Motor neuron (in vitro differentiated cells): ENCODE measurements around the gene SDSL. TPM values are rescaled to one million over a fixed set of nuclear protein-coding genes. Genes with fewer than 3 reads are reported as not detected.
A peak's percentile ranks its signal among the peaks of the same experiment; 100 is the strongest.

ENCODE experiments used
- ATAC-seq, 8 experiments: fragments of 200-7000 bp; cut with Tn5 transposase; replicated peaks in 6 of 8; 2 replicates each; pipeline ENCODE4 v1.8.0; 2021; ENCODE audit warnings: mild to moderate bottlenecking in 8 of 8, moderate library complexity in 8 of 8
- H3K27ac ChIP-seq, 2 donors: fragments of 250-450 bp; sonication (Bioruptor Pico); 2 replicates each; pipeline ENCODE4 v1.9.0; 2021; ENCODE audit warnings: antibody characterized with exemption in 2 of 2, mild to moderate bottlenecking in 2 of 2, moderate library complexity in 1 of 2
- H3K4me1 ChIP-seq, 2 donors: fragments of 250-450 bp; sonication (Bioruptor Pico); replicated peaks in 1 of 2; 2 replicates each; pipeline ENCODE4 v1.6.1; 2021; ENCODE audit warnings: antibody characterized with exemption in 2 of 2, mild to moderate bottlenecking in 2 of 2, moderate library complexity in 1 of 2
- H3K4me3 ChIP-seq, 5 donors: fragments of 250-450 bp; sonication (Bioruptor Pico); 2 replicates each; pipeline ENCODE4 v1.9.0; 2021; ENCODE audit warnings: antibody characterized with exemption in 5 of 5, mild to moderate bottlenecking in 5 of 5, moderate library complexity in 4 of 5
- WGBS, 10 experiments: fragments of 450-650 bp; shearing (Covaris generic); methylation state at CpG; one replicate each; pipeline ENCODE4 v1.0.0; 2022; 5-methylcytosine and 5-hydroxymethylcytosine counted together
- in situ Hi-C, 9 experiments: fragments of 400-800 bp; cut with MboI; loops; one replicate each; pipeline ENCODE4 v1.15.0; 2021; ENCODE audit warnings: low sequenced_read_pairs in 9 of 9, low pct_unique_long_range_greater_than_20kb in 2 of 9; ENCODE audit not compliant: unreplicated experiment in 9 of 9
- total RNA-seq, 8 experiments: library from RNA; unstranded; fragments of 300-600 nt; gene quantifications; 2 replicates each; pipeline versions ENCODE4 v1.2.3 to v1.2.4, GENCODE V29; 2022

Gene SDSL
- total RNA-seq, 8 experiments from 2014 or later = 6.9 to 26.3 (median 13.0) TPM

- no peak overlapping the region for H3K27ac ChIP-seq
- no peak for ATAC-seq
- 0 to 100% (median 91%) methylated on average over 1 of the region's 2 CpGs; no CpG with 5 or more reads in 3 of the 10 experiments for WGBS, 10 experiments
- in situ Hi-C loops = loop anchor here in 2 of 9 experiments (10.0 to 25.0 kb wide), 2 partner anchors 456 to 463 kb away; no protein-coding TSS in a partner anchor
- no peak overlapping the region for H3K4me3 ChIP-seq
- H3K4me1 ChIP-seq = no peaks in the 10 kb centered on the region
These were observed 27.1 kb downstream of the SDSL start for GRCh38 chr12:113449299-113449698.

GRCh38 chr12:113449839-113450238, 27.7 kb downstream of the SDSL start:
- H3K4me1 ChIP-seq = no peaks in the 10 kb centered on the region
- no peak overlapping the region for H3K4me3 ChIP-seq
- WGBS, 10 experiments = 86 to 100% (median 88%) methylated on average over 1 of the region's 1 CpG; no CpG with 5 or more reads in 7 of the 10 experiments
- in situ Hi-C loops = loop anchor here in 7 of 9 experiments (10.0 to 25.0 kb wide), 2 partner anchors 455 to 462 kb away; no protein-coding TSS in a partner anchor
- ATAC-seq = no peak
- H3K27ac ChIP-seq = no peak overlapping the region

GRCh38 chr12:113452458-113452857, 30.3 kb downstream of the SDSL start:
- no peak for ATAC-seq

GRCh38 chr12:113453330-113453729, 31.1 kb downstream of the SDSL start:
- Histone ChIP-seq H3K4me3 (no peak overlapping the region), H3K27ac (no peak overlapping the region), H3K4me1 (peaks cover 0 to 12% of the 10 kb centered on the region in 2 donors)
- ATAC-seq = no peak
- WGBS, 10 experiments = 0 to 53% (median 23%) methylated on average over 1 to 5 of the region's 6 CpGs; no CpG with 5 or more reads in 3 of the 10 experiments
- in situ Hi-C loops = loop anchor here in 5 of 9 experiments (25.0 kb wide), 1 partner anchor 459 kb away; no protein-coding TSS in a partner anchor

More at GRCh38 chr12:113452458-113452857, 30.3 kb downstream of the SDSL start:
- Histone ChIP-seq H3K4me3 (no peak overlapping the region), H3K4me1 (peaks cover 0 to 8% of the 10 kb centered on the region in 2 donors), H3K27ac (no peak overlapping the region)
- 25 to 100% (median 100%) methylated on average over 1 to 2 of the region's 2 CpGs; no CpG with 5 or more reads in 5 of the 10 experiments for WGBS, 10 experiments
- in situ Hi-C loops = loop anchor here in 5 of 9 experiments (25.0 kb wide), 1 partner anchor 460 kb away; no protein-coding TSS in a partner anchor

- ATAC-seq = no peak
- Histone ChIP-seq H3K27ac (no peak overlapping the region), H3K4me1 (peaks cover 0 to 12% of the 10 kb centered on the region in 2 donors), H3K4me3 (no peak overlapping the region)
- in situ Hi-C loops = loop anchor here in 5 of 9 experiments (25.0 kb wide), 1 partner anchor 456 kb away; no protein-coding TSS in a partner anchor
- WGBS, 10 experiments = 46 to 100% (median 87%) methylated on average over 1 to 2 of the region's 2 CpGs; no CpG with 5 or more reads in 2 of the 10 experiments
These were observed 34.0 kb downstream of the SDSL start for GRCh38 chr12:113456199-113456598.

- H3K4me1 ChIP-seq = peaks cover 0 to 12% of the 10 kb centered on the region in 2 donors
- no peak overlapping the region for H3K4me3 ChIP-seq
- WGBS, 10 experiments = 37 to 51% (median 41%) methylated on average over 1 to 4 of the region's 4 CpGs; no CpG with 5 or more reads in 4 of the 10 experiments
- H3K27ac ChIP-seq = no peak overlapping the region
- no peak for ATAC-seq
- in situ Hi-C loops = loop anchor here in 5 of 9 experiments (25.0 kb wide), 1 partner anchor 456 kb away; no protein-coding TSS in a partner anchor
These were observed 34.6 kb downstream of the SDSL start for GRCh38 chr12:113456761-113457160.

GRCh38 chr12:113457185-113457584, 35.0 kb downstream of the SDSL start:
- Histone ChIP-seq H3K4me3 (no peak overlapping the region), H3K27ac (no peak overlapping the region), H3K4me1 (peaks cover under 1 to 12% of the 10 kb centered on the region in 2 donors)
- in situ Hi-C loops = loop anchor here in 5 of 9 experiments (25.0 kb wide), 1 partner anchor 455 kb away; no protein-coding TSS in a partner anchor
- WGBS, 10 experiments = 0 to 50% (median 32%) methylated on average over 2 to 10 of the region's 10 CpGs; no CpG with 5 or more reads in 2 of the 10 experiments
- ATAC-seq = peak in 3 of 8 experiments; percentile 27 to 90 (median 35)

GRCh38 chr12:113457710-113458109, 35.5 kb downstream of the SDSL start:
- Histone ChIP-seq H3K27ac (no peak overlapping the region), H3K4me3 (no peak overlapping the region), H3K4me1 (peaks cover 5 to 12% of the 10 kb centered on the region in 2 donors)
- 4 to 60% (median 22%) methylated on average over 1 to 4 of the region's 4 CpGs; no CpG with 5 or more reads in 2 of the 10 experiments for WGBS, 10 experiments
- in situ Hi-C loops = loop anchor here in 5 of 9 experiments (25.0 kb wide), 1 partner anchor 455 kb away; no protein-coding TSS in a partner anchor
- ATAC-seq = no peak

- in situ Hi-C loops = loop anchor here in 7 of 9 experiments (10.0 to 25.0 kb wide), 2 partner anchors 452 to 455 kb away; no protein-coding TSS in a partner anchor
These were observed 37.8 kb downstream of the SDSL start for GRCh38 chr12:113459981-113460380.

GRCh38 chr12:113461666-113462065, 39.5 kb downstream of the SDSL start:
- Histone ChIP-seq H3K4me1 (peaks cover 17 to 30% of the 10 kb centered on the region in 2 donors), H3K27ac (no peak overlapping the region), H3K4me3 (no peak overlapping the region)
- ATAC-seq = no peak
- in situ Hi-C loops = loop anchor here in 7 of 9 experiments (10.0 to 25.0 kb wide), 2 partner anchors 451 to 453 kb away; no protein-coding TSS in a partner anchor
- WGBS, 10 experiments = 0 to 57% (median 17%) methylated on average over 1 to 5 of the region's 5 CpGs

More at GRCh38 chr12:113459981-113460380, 37.8 kb downstream of the SDSL start:
- Histone ChIP-seq H3K4me3 (no peak overlapping the region), H3K27ac (no peak overlapping the region), H3K4me1 (peaks cover 13 to 26% of the 10 kb centered on the region in 2 donors)
- 0 to 18% (median 7%) methylated on average over 1 to 3 of the region's 4 CpGs; no CpG with 5 or more reads in 3 of the 10 experiments for whole genome bisulfite sequencing, 10 experiments
- no peak for ATAC-seq

- ATAC-seq = peak; percentile 90 to 93 (median 91)
- H3K4me3 ChIP-seq = peak overlapping the region in 1 of 5 donors; percentile 2
- in situ Hi-C loops = loop anchor here in 7 of 9 experiments (10.0 to 25.0 kb wide), 2 partner anchors 450 to 453 kb away; no protein-coding TSS in a partner anchor
- 10 to 65% (median 16%) methylated on average over 2 to 18 of the region's 25 CpGs for WGBS, 10 experiments
- peaks cover 11 to 34% of the 10 kb centered on the region in 2 donors for H3K4me1 ChIP-seq
- no peak overlapping the region for H3K27ac ChIP-seq
These were observed 40.1 kb downstream of the SDSL start for GRCh38 chr12:113462117-113462774.

GRCh38 chr12:113462998-113463745, 41.0 kb downstream of the SDSL start:
- peaks cover 5 to 38% of the 10 kb centered on the region in 2 donors for H3K4me1 ChIP-seq
- no peak overlapping the region for H3K27ac ChIP-seq
- H3K4me3 ChIP-seq = peak overlapping the region in 1 of 5 donors; percentile 9
- WGBS, 10 experiments = no CpG with 5 or more reads among the region's 91 CpGs
- in situ Hi-C loops = loop anchor here in 7 of 9 experiments (10.0 to 25.0 kb wide), 2 partner anchors 449 to 452 kb away; no protein-coding TSS in a partner anchor
- ATAC-seq = peak in 1 of 8 experiments; percentile 6
